ENCODE results near the gene OR1S2.
"Not testable (repeated sequence)": the region's sequence is repeated elsewhere in the genome, so short reads cannot be mapped to it uniquely, and the experiment has no call there.

Gene OR1S2, protein sequence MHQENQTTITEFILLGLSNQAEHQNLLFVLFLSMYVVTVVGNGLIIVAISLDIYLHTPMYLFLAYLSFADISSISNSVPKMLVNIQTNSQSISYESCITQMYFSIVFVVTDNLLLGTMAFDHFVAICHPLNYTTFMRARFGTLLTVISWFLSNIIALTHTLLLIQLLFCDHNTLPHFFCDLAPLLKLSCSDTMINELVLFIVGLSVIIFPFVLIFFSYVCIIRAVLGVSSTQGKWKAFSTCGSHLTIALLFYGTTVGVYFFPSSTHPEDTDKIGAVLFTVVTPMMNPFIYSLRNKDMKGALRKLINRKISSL

DNA sequence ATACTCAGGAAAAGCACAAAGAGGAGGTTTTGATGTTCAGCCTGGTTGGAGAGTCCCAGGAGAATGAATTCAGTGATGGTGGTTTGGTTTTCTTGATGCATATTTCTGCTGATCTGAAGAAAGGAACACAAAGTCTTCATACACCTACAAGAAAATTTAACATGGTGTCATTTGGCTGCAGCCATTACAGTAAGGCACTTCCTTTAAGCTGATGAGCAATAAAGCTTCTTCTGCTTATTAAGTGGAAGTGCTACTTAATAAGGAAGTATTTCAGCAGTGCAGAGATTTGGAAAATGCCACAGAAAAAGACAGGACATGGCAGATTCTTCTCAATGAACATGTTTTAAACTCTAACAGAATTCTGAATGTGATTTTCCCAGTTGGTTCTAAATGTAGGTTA lies at the start of gene OR1S2:
TSS of gene OR1S2 (minus strand) at position 101 of the 400 bp plus-strand sequence. CDS start at position 101, 0 bp downstream.
- no peak for DNase-seq

DNA sequence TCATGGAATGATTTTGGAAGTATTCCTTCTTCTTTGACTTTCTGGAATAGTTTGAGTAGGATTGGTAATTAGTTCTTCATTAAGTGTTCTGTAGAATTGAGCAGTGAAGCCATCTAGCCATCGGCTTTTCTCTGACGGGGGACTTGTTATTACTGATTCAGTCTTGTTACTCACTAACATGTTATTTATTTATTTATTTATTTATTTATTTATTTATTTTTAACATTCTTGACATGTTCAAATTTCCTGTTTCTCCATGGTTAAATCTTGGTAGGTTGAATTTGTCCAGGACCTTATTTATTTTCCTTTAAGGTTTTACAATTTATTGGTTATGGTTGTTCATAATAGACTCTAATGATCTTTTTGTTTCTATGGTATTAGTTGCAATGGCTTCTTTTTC lies 40.0 kb upstream of the OR1S2 start:
- DNase-seq: no peak

DNA sequence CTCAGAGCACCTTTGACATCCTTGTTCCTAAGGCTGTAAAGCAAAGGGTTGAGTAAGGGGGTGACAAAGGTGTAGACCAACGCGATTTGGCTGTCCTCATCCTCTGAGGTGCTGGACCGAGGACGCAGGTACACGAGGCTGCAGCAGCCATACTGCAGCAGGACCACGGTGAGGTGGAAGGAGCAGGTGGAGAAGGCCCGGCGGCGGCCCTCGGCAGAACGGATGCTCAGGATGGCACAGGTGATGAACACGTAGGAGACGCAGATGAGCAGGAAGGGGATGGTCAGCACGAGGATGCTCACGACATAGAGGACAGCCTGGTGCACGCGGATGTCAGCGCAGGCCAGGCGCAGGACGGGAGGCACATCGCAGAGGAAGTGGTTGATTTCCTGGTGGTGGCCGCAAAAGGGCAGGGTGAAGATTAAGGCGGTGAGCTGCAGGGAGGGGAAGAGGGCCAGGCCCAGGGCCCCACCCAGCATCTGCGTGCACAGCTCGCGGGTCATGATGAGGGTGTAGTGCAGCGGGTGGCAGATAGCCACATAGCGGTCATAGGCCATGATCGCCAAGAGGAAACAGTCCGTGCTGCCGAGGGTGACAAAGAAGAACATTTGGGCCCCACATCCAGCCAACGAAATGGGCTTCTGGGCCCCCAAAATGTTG lies 24.1 kb upstream of the OR1S2 start:
- DNase-seq: no peak

DNA sequence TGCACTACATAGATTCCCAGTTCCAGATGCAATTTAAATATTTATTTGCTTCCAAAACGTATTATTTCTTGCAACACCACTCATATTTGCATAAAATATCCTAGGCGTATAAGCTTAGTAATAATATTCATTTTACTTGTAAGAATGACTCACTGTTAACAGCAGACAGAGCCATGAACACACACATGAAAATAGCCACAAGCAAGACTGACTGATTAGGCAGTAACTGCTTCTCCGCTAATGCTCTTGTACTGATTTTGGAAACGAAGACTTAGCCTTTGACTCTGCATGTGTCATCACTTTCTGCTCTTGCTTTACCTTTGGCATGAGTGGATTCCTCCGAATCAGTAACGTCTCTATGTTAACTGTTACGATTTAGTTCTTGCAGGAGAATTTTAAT lies 18.8 kb upstream of the OR1S2 start:
- DNase-seq: no peak

DNA sequence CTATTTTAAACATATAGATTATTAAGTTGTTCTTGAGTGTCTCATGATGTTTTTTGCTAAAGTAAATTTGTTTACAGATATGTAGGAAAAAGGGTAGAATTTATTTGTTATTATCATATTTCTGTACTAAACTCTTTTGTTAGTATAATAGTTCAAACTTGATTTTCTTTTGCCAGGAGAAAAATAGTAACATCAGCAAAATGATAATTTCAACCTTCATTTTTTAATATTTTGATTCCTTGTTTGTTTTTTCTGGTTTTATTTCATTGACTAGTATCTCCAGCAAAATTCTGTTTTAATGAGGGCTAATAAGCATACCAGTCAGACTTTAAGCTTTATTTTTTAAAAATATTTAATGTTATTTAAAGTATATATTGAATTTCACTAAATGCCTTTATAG lies 12.5 kb upstream of the OR1S2 start:
- no peak for DNase-seq

DNA sequence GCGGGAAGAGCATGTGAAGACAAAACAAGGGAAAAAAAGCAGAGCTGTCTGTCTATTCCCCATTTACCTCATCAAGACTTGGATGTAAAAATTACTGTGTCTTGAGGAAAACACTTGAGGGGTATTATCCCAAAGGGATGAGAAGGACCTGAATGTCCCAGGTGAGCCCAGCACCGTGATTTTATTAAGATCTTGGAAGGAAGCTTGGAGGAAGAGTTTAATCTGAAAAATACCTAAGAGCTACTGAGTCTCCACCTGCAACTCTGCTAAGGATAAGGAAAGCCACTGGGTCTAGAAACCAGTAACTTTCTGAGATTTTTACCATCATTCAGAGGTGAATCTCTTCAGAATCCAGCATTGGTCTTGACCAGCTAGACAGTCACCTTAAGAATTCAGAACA lies 8.5 kb upstream of the OR1S2 start, which contains the start of gene OR1S1:
TSS of gene OR1S1 (plus strand) at position 301 of the 400 bp plus-strand sequence.
- not testable (repeated sequence) for DNase-seq

DNA sequence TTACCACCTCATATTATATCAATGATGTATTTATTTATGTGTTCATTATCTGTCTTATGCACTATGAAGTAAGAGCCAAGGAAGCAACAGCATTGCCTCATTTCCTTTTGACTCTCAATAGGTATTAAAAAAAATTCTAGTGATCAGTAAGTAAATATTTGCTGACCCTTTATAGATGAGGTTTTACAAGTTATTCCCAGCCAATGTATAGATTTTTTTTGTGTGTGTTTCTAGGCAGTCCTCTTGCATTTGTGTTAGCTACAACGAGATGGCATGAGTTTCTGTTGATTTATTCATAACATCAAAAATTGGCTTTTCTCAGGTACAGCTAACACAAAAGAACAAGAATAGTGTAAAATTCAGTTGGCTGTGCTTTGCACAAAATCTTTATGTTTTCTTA lies 4.7 kb downstream of the OR1S2 start:
- DNase-seq: no peak

DNA sequence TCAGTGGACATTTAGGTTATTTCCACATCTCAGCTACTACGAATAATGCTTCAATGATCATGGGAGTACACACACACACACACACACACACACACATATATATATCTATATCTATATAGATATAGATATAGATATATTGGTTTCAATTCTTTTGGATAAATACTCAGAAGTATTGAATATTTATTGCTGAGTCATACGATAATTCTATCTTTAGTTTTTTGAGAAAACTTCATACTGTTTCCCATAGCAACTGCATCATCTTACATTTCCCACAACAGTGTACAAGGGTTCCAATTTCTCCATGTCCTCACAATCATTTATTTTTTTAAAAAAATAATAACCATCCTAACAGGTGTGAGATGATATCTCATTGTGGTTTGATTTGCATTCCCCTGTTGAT lies 8.0 kb downstream of the OR1S2 start:
- DNase-seq: no peak

DNA sequence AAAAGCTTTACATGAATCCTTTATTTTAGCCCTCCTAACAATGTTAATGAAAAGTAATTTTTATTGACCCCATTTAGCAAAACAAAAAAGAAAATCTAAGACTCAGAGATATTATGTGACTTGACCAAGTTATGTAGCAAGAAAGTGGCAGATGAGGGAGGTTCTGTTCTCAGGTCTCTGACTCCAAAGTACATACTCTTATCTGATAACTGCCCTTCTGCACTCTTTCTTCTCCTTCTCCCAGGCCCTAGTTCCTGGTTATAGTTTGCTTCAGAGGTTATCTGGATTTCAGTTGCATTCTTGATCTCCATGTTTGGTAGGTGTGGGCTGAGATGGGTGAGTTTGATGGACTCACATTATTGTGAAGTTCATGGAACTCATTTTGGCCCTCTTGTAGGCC lies 10.6 kb downstream of the OR1S2 start:
- no peak for DNase-seq

DNA sequence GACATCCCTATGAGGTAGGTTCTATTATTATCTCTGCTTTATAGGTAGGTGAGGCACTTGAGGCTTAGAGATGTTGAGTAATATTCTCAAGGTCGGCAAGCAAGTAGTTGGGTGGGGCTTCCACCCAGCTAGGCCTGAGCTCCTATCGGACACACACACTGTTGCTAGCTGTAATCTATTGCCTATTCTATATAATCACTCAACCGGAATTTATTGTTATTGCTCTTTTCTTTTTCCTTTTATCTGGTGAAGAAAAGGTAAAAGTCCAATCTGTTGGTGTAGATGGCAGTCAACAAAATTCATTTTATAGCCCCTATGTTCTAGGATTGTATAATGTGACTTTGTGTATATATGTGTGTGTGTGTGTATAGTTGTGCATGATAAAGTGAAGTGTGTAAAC lies 11.7 kb downstream of the OR1S2 start:
- no peak for DNase-seq

DNA sequence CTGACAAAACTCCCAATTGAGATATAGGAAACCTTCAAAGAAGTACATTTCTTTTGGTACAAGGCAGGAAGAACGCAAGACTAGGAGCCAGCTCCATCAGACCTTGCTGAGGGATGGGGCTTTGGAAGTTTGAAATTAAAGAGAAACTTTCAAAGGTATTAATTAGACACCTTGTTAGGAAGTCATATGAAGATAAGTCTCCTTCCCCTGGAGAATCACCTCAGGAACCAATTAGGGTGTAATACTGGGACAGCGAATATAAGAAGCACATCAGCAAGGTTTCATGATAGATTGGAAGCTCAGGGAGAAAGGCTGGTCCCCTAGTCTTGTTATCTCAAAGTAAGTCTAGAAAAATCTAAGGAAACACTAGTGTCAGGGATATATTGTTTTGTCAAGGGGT lies 15.2 kb downstream of the OR1S2 start, which contains the start of gene OR9Q2:
TSS of gene OR9Q2 (plus strand) at position 301 of the 400 bp plus-strand sequence. CDS start 1,421 bp downstream, outside the sequence.
- DNase-seq: no peak

DNA sequence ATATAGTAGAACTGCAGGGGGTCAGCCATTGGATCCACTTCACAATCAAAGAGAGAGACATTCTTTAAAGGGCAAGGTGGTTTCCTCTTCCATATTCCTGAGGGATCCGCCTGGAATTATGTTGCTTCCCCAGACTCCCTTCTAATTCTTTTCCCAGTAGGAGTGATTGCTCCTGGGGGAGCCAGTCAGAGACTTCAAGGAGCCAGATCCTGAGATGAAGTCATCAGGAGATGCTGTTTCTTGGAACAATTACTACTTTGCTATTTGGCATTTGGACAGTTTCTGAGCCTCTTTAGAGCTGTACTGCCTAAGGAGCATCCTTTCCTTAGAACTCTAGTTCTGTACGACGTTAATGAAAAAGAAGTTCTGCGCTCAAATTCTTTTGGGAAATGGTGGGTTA lies 17.0 kb downstream of the OR1S2 start:
- no peak for DNase-seq

DNA sequence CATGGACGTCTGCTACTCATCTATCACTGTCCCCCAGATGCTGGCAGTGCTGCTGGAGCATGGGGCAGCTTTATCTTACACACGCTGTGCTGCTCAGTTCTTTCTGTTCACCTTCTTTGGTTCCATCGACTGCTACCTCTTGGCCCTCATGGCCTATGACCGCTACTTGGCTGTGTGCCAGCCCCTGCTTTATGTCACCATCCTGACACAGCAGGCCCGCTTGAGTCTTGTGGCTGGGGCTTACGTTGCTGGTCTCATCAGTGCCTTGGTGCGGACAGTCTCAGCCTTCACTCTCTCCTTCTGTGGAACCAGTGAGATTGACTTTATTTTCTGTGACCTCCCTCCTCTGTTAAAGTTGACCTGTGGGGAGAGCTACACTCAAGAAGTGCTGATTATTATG lies 24.3 kb downstream of the OR1S2 start:
- DNase-seq: no peak

DNA sequence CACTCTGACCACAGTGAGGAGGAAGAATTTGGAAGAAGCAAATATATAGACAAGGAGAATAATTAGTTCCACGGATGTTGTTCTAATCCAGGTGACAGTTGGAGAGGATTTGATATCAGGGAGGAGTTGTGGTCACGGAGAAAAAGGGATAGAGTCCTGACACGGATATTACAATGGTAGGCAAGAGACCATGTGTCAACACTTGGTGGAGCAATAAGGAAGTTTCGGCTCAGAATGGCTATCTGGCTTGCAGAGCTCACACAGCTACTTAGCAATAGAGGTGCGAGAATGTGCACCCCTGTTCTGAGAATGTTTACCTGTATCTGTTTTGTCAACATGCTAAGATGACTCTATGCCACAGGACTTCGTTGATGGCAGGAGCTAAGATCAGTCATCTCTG lies 25.5 kb downstream of the OR1S2 start:
- no peak for DNase-seq

DNA sequence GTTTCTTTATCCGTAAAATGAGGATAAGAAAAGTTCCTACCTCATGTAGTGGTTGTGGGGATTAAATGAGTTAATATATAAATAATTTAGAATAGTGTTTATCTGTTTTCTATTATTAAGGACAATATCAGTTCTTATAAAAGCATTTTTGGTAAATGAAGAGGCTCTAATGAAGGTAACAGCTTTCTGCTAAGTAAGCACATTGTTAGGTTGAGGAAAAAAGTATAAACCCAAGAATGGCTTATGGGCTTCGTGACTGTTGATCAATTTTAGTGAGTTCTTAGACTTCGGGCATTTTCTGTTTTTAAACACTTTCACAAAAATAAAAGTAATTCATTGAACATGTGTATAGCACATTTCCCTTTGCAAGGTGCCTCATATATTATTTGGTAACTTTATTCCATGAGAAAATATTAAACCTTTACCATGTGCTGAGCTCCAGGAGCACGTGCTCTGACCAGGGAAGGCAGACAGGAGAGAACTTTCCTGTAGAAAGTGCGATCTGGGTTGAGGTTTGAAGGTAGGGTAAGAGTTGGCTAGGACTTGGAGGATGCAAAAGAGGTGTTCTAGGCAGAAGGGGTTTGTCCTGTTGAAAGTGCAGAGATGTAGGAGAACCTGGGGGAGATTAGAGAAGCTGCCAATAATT lies 26.4 kb downstream of the OR1S2 start:
- no peak for DNase-seq

DNA sequence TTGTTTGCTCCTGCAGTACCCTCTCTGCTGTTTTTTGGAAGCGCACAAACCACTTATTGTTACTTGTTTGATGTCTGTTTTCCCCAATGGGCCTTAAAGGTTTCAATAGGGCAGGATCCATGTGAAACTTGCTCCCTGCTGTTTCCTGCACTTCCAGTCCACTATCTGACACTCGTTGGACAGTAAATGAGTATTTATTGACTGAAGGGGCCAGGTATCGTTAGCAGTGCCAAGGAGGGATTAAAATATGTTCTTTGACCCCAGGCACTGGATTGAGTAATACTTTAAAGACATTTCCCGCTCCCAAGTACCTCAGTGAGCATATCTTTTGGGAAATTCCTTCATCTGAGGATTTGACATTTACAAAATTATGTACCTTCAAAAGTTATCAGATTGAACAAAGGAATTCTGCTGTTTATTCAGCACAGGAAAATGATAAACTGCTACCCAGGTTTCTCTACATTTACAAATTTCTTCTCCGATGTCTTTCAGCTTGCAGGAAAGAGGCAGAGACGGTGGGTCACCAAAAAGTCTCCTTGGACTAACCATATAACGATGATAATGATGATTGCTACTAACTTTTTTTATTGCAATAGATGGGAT lies 38.3 kb downstream of the OR1S2 start:
- DNase-seq: no peak

DNA sequence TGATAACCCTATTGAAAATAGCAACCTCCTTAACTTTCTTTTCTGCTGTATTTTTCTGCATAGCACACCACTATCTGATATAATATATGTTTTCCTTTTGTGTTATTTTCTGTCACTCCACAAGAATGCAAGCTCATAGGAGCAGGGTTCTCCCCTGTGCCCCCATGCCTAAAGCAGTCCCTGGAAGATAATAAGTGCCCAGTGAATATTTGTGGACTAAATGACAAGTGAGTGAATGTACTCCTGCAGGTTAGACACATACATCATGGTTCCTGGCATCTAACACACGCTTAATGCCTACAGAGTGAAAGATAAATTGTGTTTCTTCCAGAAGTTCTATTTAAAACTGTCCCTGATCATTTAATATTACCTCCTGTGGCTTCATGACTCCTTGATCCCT lies 39.0 kb downstream of the OR1S2 start:
- no peak for DNase-seq

DNA sequence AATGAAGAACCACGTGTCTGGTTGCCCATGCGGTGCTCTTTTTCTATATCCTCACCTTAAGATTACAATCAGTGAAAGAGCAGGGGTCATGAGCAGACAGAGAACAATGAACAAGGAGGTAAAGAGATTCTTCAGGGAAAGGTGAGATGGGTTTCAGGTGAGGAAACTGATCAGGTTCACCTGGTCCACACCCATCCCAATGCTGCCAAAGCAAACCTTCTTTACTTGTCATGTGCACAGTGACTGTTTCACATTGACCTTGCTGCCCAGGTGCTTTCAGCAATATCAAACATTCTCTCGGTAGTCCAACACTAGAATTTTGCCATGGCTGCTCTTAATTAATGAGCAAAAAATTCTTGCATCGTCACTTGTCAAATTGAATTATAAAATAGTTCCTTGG lies 39.6 kb downstream of the OR1S2 start:
- DNase-seq: no peak
